Osteocyte (in vitro differentiated cells): ENCODE results near the gene CKLF. TPM values are rescaled to one million over a fixed set of nuclear protein-coding genes. Genes with fewer than 3 reads are reported as not detected.

ENCODE experiments used
- DNase-seq: peaks from one replicate; pipeline ENCODE4 v3.0.0; 2021; ENCODE audit warnings: mixed read lengths; ENCODE audit not compliant: unreplicated experiment; ENCODE audit errors: extremely low spot score
- H3K27ac Mint-ChIP-seq: one replicate; pipeline ENCODE4 v1.8.0; 2021; ENCODE audit warnings: mild to moderate bottlenecking, mixed read lengths; ENCODE audit not compliant: unreplicated experiment
- H3K27me3 Mint-ChIP-seq: one replicate; pipeline ENCODE4 v1.8.0; 2021; ENCODE audit warnings: mixed read lengths; ENCODE audit not compliant: unreplicated experiment
- H3K36me3 Mint-ChIP-seq: one replicate; pipeline ENCODE4 v1.8.0; 2021; ENCODE audit warnings: mixed read lengths; ENCODE audit not compliant: unreplicated experiment
- H3K4me1 Mint-ChIP-seq: one replicate; pipeline ENCODE4 v1.8.0; 2021; ENCODE audit warnings: mixed read lengths; ENCODE audit not compliant: unreplicated experiment
- H3K4me3 Mint-ChIP-seq: one replicate; pipeline ENCODE4 v1.8.0; 2021; ENCODE audit warnings: mild to moderate bottlenecking, moderate library complexity, mixed read lengths; ENCODE audit not compliant: unreplicated experiment
- H3K9me3 Mint-ChIP-seq: one replicate; pipeline ENCODE4 v1.8.0; 2021; ENCODE audit warnings: mixed read lengths; ENCODE audit not compliant: unreplicated experiment
- CTCF ChIP-seq: fragments of 200-600 bp; sonication (generic); IDR thresholded peaks from 2 replicates; pipeline ENCODE4 v1.5.0; 2021; ENCODE audit warnings: antibody characterized with exemption, mild to moderate bottlenecking, moderate library complexity
- total RNA-seq: library from RNA; stranded (reverse); gene quantifications from 2 replicates; pipeline ENCODE4 v1.2.1, GENCODE V29; 2021

CKLF gene
- total RNA-seq, 1 donor from 2014 or later = 41.5 TPM

GRCh38 chr16:66549284-66550131 lies 2.9 kb upstream of the CKLF start, which contains the start of gene TK2:
Gene TK2, minus strand, starts transcription at chr16:66550122. Its CDS starts 61 bp downstream, at chr16:66550061.
- peaks cover 54% of the 10 kb centered on the region for H3K4me1 Mint-ChIP-seq

GRCh38 chr16:66551348-66551759 lies 1.0 kb upstream of the CKLF start:
- peak overlapping the region; percentile 93 for H3K4me3 Mint-ChIP-seq
- TF ChIP-seq CTCF = no peak
- no peak for DNase-seq
- H3K27ac Mint-ChIP-seq = peak overlapping the region; percentile 90
- no peaks in the 10 kb centered on the region for H3K9me3 Mint-ChIP-seq
- H3K27me3 Mint-ChIP-seq = no peaks in the 10 kb centered on the region
- peaks cover 63% of the 10 kb centered on the region for H3K4me1 Mint-ChIP-seq
- peaks cover 13% of the 10 kb centered on the region for H3K36me3 Mint-ChIP-seq

More at GRCh38 chr16:66549284-66550131, 2.9 kb upstream of the CKLF start, which contains the start of gene TK2:
- Mint-ChIP-seq H3K36me3 (peaks cover 17% of the 10 kb centered on the region), H3K4me3 (peak within 1 kb of the TSS; percentile 83), H3K9me3 (no peaks in the 10 kb centered on the region), H3K27me3 (no peaks in the 10 kb centered on the region), H3K27ac (peak within 1 kb of the TSS; percentile 93)
- peak; percentile 25 for TF ChIP-seq CTCF
- peak; percentile 90 for DNase-seq

GRCh38 chr16:66551788-66552285 lies 539 bp upstream of the CKLF start:
- Mint-ChIP-seq H3K27me3 (no peaks in the 10 kb centered on the region), H3K4me3 (peak overlapping the region; percentile 93), H3K9me3 (no peaks in the 10 kb centered on the region), H3K36me3 (peaks cover 13% of the 10 kb centered on the region), H3K4me1 (peaks cover 63% of the 10 kb centered on the region), H3K27ac (peak overlapping the region; percentile 90)
- no peak for TF ChIP-seq CTCF
- no peak for DNase-seq

GRCh38 chr16:66553223-66553622 lies 847 bp downstream of the CKLF start:
- Mint-ChIP-seq H3K27me3 (no peaks in the 10 kb centered on the region), H3K9me3 (no peaks in the 10 kb centered on the region), H3K36me3 (peaks cover 11% of the 10 kb centered on the region), H3K27ac (peak overlapping the region; percentile 58), H3K4me1 (peaks cover 60% of the 10 kb centered on the region), H3K4me3 (peak overlapping the region; percentile 93)
- TF ChIP-seq CTCF = no peak
- no peak for DNase-seq

- Mint-ChIP-seq H3K27me3 (no peaks in the 10 kb centered on the region), H3K4me1 (peaks cover 52% of the 10 kb centered on the region), H3K27ac (no peak overlapping the region), H3K36me3 (peaks cover 13% of the 10 kb centered on the region), H3K9me3 (no peaks in the 10 kb centered on the region), H3K4me3 (peak overlapping the region; percentile 93)
- no peak for DNase-seq
- no peak for TF ChIP-seq CTCF
Measured at GRCh38 chr16:66554021-66554420, 1.6 kb downstream of the CKLF start.
